Thoracic aorta (tissue), 2 donors: Measurements from ENCODE around the gene DCAF4. TPM values are rescaled to one million over a fixed set of nuclear protein-coding genes. Genes with fewer than 3 reads are reported as not detected.

Experiments used
- ATAC-seq: fragments of 150-250 bp; one replicate; pipeline ENCODE4 v1.8.0; 2017; ENCODE audit warnings: low read depth; ENCODE audit not compliant: insufficient number of reproducible peaks, low FRiP score
- DNase-seq: peaks from one replicate; pipeline ENCODE4 v3.0.0-alpha.2; 2020; ENCODE audit warnings: low spot score
- H3K27ac ChIP-seq, 2 donors: fragments of 200-600 bp; sonication (generic); 1 replicate in 1 of 2; 2 replicates in 1 of 2; pipeline ENCODE4 v1.5.1; 2016; ENCODE audit warnings: mild to moderate bottlenecking in 2 of 2, moderate library complexity in 2 of 2
- H3K27me3 ChIP-seq: fragments of 200-600 bp; sonication (generic); replicated peaks from 2 replicates; pipeline ENCODE4 v1.6.0; 2016; ENCODE audit warnings: mild to moderate bottlenecking; ENCODE audit not compliant: insufficient read depth
- H3K36me3 ChIP-seq: fragments of 200-600 bp; sonication (generic); one replicate; pipeline ENCODE4 v1.5.1; 2016
- H3K4me1 ChIP-seq, 2 donors: fragments of 200-600 bp; sonication (generic); 1 replicate in 1 of 2; 2 replicates in 1 of 2; pipeline versions ENCODE4 v1.5.1 to v1.6.0; 2016; ENCODE audit warnings: low read depth in 2 of 2, mild to moderate bottlenecking in 1 of 2; ENCODE audit not compliant: control insufficient read depth in 1 of 2
- H3K4me3 ChIP-seq: fragments of 200-600 bp; sonication (generic); 2 replicates; pipeline ENCODE4 v1.5.1; 2016; ENCODE audit warnings: mild to moderate bottlenecking
- H3K9me3 ChIP-seq: fragments of 200-600 bp; sonication (generic); 2 replicates; pipeline ENCODE4 v1.5.1; 2016
- total RNA-seq, 2 donors: library from RNA; depleted of rRNA; stranded (reverse); fragments of >200 nt; gene quantifications; one replicate each; pipeline versions ENCODE4 v1.1.0 to v1.2.3, GENCODE V29; 2016
- TF ChIP-seq, protein P1 (sequence below): fragments of 200-600 bp; sonication (generic); IDR thresholded peaks from one replicate; pipeline ENCODE4 v1.5.1; 2019; ENCODE audit warnings: antibody characterized with exemption

DCAF4 gene
- total RNA-seq, 2 donors from 2014 or later = 13.1 to 65.5 TPM

DNA sequence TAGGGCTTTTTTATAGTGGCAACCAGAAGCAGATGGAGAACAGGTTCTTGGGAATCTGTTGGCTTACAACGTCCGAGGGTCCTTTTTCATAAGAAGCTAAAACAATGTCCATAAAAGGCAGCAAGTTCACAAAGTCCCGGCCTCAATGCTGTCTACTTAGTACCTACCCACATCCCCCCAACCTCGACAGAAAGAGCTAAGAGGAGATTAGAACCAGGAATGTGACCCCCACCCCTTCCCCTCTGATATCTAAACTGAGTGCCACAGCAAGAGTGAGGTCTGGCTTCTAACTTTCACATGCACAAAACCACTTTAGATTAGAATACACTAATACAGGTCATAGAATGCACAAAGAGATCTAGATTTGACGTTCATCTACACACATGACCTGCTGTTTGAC, 36.9 kb upstream of the DCAF4 start:
- H3K27me3 ChIP-seq = no peaks in the 10 kb centered on the region
- H3K27ac ChIP-seq = no peak overlapping the region
- no peak overlapping the region for H3K4me3 ChIP-seq
- H3K9me3 ChIP-seq = no peaks in the 10 kb centered on the region
- H3K4me1 ChIP-seq = peaks cover 6 to 14% of the 10 kb centered on the region in 2 donors
- H3K36me3 ChIP-seq = no peaks in the 10 kb centered on the region
- DNase-seq (no peak), ATAC-seq (no peak)
- TF ChIP-seq, protein P1, sequence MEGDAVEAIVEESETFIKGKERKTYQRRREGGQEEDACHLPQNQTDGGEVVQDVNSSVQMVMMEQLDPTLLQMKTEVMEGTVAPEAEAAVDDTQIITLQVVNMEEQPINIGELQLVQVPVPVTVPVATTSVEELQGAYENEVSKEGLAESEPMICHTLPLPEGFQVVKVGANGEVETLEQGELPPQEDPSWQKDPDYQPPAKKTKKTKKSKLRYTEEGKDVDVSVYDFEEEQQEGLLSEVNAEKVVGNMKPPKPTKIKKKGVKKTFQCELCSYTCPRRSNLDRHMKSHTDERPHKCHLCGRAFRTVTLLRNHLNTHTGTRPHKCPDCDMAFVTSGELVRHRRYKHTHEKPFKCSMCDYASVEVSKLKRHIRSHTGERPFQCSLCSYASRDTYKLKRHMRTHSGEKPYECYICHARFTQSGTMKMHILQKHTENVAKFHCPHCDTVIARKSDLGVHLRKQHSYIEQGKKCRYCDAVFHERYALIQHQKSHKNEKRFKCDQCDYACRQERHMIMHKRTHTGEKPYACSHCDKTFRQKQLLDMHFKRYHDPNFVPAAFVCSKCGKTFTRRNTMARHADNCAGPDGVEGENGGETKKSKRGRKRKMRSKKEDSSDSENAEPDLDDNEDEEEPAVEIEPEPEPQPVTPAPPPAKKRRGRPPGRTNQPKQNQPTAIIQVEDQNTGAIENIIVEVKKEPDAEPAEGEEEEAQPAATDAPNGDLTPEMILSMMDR = no peak

DNA sequence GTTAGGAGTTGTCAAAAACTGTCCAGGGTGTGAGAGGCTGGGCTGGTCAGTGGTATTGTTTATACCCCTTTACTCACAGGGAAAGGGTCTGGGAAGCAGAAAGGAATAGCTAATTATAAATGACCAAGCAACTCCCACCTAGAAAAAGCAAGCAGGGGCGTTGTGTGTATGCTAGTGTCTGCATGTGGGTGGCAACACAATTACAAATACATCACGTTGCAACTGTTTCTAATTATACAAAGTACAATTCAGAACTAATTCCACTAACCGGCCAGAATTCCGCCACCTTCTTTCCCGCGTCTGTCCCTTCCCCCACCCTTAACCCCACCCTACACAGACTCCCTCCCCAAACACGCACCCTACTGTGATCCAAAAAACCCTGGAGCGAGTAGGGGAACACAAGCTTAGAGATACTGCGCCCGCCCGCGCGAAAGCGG, 34.6 kb upstream of the DCAF4 start:
- Histone ChIP-seq H3K9me3 (no peaks in the 10 kb centered on the region), H3K27ac (no peak overlapping the region), H3K4me3 (peak overlapping the region; percentile 73), H3K36me3 (no peaks in the 10 kb centered on the region), H3K4me1 (peaks cover 10 to 23% of the 10 kb centered on the region in 2 donors), H3K27me3 (no peaks in the 10 kb centered on the region)
- TF ChIP-seq, protein P1 = no peak
- ATAC-seq (no peak), DNase-seq (no peak)

DNA sequence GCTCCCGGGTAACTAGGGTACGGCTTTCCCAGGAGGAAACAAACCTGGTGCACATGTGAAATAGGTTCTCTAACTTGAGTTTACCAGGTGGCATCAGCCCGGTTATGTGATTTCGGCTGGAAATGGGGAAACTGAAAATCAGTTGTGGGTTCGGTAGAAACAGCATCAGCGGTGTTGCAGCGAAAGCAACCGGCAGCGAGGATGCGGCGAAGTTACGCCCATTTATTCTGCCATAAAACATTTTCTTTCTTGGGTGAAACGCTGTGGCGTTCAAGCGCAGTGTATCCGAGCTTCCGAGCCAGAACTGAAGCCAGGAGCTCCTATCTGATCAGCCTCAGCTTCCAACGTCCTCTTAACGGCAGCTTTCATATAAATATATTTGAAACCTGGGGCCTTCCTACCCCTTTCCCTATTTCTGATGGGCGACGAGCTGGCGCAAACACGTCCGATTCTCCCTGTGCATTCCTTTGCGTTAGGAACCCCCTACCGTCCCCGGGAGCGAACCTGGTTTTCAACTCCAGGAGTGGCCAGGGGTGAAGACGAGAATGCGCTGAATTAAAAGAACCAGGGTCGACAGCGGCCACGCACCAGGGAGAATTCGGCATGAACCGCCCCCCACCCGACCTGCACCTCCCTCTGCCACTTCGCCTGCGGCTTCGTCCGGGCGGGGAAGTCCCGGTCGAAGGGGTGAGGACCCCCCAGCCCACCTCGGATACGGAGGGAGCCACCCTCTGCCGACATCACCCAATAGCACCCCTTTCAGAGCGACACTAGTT, 34.0 kb upstream of the DCAF4 start:
- H3K27ac ChIP-seq = no peak overlapping the region
- TF ChIP-seq, protein P1 = no peak
- H3K27me3 ChIP-seq = no peaks in the 10 kb centered on the region
- H3K4me1 ChIP-seq = peaks cover 10 to 23% of the 10 kb centered on the region in 2 donors
- peak overlapping the region; percentile 73 for H3K4me3 ChIP-seq
- H3K36me3 ChIP-seq = no peaks in the 10 kb centered on the region
- ATAC-seq (no peak), DNase-seq (no peak)
- no peaks in the 10 kb centered on the region for H3K9me3 ChIP-seq

DNA sequence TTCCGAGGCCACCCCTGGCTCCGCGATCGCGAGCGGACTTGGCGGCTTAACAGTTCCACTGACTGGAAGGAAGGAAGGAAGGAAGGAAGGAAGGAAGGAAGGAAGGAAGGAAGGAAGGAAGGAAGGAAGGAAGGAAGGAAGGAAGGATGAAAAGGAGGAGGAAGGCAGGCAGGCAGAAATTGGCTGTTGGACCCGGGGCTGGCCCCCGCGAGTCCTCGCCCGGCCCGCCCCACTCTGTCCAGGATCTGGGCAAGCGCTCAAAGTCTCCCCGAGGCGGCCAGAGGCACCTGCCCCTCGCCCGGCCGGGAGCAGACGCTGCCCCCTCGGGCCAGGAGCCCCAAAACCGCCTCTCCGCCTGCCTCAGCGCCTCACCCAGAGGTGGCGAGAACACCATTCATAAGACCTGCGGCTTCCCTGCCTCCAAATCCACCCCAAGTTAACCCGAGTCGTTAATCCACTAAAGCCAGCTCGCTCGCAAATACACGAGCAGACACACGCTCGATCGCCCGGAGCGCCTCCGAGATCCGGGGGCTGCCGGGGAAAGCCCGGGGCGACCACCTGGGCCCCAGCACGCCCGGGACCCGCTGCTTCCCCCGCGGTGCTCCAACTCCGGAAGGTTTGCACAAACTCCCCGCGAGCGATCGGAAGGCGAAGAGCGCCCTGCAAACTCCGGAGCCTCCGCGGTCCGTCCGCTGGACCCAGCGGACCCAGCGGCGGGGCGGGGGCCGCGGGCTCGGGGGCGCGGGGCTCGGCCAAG, 33.2 kb upstream of the DCAF4 start:
- TF ChIP-seq, protein P1 = no peak
- peak overlapping the region; percentile 73 for H3K4me3 ChIP-seq
- no peaks in the 10 kb centered on the region for H3K27me3 ChIP-seq
- no peaks in the 10 kb centered on the region for H3K36me3 ChIP-seq
- H3K4me1 ChIP-seq = peaks cover 10 to 24% of the 10 kb centered on the region in 2 donors
- H3K27ac ChIP-seq = peak overlapping the region in 1 of 2 donors; percentile 45
- DNase-seq (no peak), ATAC-seq (no peak)
- H3K9me3 ChIP-seq = no peaks in the 10 kb centered on the region

DNA sequence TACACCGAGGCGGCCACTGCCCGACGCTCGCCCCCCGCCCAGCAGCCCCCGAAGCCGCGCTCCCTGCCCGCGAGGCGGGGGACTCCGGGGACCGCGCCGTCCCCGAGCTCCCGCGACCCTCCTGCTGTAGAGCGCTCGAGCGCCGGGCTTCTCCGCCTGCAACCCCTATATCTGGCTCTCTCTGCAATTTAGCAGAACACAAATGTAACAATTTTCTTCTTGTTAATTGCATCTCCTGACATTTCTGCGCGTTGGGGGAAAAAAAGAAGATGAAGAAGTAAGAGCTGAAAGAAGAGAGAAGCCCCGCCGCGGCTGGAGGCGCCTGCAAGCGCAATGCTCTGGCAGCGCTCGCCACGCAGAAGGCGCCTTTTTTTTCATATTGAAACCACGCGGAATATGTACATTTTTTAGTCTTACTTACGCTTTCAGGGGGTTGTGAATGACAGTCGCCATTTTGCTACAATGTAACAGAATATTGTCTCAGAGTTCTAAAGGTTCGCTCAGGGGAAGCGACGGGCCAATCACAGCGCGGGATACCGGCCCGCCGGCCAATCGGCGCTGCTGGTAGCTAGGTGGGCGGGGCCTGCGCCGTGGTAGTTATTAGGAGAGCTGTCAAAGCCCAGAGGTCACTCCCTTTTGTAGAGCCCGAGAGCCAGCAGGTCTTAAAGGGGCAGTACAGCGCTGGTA, 32.5 kb upstream of the DCAF4 start, which contains the start of gene DPF3:
DPF3 (minus strand) TSS at position 466 of the 687 bp plus-strand sequence; CDS start at position 453, 13 bp downstream.
- H3K36me3 ChIP-seq = no peaks in the 10 kb centered on the region
- DNase-seq (peak; percentile 95), ATAC-seq (peak; percentile 96)
- H3K27ac ChIP-seq = peak within 1 kb of the TSS in 1 of 2 donors; percentile 69
- H3K4me1 ChIP-seq = peaks cover 10 to 31% of the 10 kb centered on the region in 2 donors
- H3K27me3 ChIP-seq = no peaks in the 10 kb centered on the region
- TF ChIP-seq, protein P1 = no peak
- peak within 1 kb of the TSS; percentile 73 for H3K4me3 ChIP-seq
- H3K9me3 ChIP-seq = no peaks in the 10 kb centered on the region
